ENCODE data around the gene PITRM1.
A peak's percentile ranks its signal among the peaks of the same experiment; 100 is the strongest.
"Not testable (repeated sequence)": the region's sequence is repeated elsewhere in the genome, so short reads cannot be mapped to it uniquely, and the experiment has no call there.

The PITRM1 gene, protein sequence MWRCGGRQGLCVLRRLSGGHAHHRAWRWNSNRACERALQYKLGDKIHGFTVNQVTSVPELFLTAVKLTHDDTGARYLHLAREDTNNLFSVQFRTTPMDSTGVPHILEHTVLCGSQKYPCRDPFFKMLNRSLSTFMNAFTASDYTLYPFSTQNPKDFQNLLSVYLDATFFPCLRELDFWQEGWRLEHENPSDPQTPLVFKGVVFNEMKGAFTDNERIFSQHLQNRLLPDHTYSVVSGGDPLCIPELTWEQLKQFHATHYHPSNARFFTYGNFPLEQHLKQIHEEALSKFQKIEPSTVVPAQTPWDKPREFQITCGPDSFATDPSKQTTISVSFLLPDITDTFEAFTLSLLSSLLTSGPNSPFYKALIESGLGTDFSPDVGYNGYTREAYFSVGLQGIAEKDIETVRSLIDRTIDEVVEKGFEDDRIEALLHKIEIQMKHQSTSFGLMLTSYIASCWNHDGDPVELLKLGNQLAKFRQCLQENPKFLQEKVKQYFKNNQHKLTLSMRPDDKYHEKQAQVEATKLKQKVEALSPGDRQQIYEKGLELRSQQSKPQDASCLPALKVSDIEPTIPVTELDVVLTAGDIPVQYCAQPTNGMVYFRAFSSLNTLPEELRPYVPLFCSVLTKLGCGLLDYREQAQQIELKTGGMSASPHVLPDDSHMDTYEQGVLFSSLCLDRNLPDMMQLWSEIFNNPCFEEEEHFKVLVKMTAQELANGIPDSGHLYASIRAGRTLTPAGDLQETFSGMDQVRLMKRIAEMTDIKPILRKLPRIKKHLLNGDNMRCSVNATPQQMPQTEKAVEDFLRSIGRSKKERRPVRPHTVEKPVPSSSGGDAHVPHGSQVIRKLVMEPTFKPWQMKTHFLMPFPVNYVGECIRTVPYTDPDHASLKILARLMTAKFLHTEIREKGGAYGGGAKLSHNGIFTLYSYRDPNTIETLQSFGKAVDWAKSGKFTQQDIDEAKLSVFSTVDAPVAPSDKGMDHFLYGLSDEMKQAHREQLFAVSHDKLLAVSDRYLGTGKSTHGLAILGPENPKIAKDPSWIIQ

DNA sequence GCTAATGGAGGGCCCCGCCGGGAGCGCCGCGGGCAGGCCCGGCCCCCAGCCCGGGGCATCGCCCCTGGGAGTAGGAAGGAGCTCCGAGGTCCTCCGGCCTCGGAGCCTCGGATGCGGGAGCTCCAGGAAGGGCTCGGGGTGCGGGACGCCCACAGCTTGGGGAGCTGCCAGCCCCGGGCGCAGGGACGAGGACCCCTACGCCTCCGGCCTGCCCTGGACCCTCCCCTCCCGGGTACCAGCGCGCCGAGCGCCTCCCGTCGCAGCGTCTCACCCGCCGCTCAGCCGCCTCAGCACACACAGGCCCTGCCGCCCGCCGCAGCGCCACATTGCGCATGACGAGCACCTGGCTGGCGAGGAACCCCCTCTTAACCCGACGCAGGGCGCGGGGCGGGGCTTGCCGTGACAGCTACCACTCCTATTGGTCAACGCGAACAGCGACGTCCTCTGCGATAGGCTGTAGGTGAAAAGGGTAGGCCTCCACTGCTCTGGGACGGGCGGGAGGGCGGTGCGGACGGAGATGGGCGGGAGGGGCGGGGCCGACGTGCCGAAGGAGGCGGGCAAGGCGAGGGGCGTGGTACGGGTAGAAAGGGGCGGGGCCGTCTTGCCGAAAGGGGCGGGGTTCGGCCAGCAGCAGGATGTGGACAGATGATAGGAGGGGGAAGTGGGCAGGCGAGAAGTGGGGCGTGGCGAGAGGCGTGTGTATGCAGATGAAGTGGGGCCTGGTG is at the start of gene PITRM1:
TSS of gene PITRM1 (minus strand) at position 337 of the 725 bp plus-strand sequence. CDS start at position 327, 10 bp downstream.
- peak; percentile 95 for TF ChIP-seq ZFX (IDR thresholded peaks at IDR 0.05)
- TF ChIP-seq, protein P1, sequence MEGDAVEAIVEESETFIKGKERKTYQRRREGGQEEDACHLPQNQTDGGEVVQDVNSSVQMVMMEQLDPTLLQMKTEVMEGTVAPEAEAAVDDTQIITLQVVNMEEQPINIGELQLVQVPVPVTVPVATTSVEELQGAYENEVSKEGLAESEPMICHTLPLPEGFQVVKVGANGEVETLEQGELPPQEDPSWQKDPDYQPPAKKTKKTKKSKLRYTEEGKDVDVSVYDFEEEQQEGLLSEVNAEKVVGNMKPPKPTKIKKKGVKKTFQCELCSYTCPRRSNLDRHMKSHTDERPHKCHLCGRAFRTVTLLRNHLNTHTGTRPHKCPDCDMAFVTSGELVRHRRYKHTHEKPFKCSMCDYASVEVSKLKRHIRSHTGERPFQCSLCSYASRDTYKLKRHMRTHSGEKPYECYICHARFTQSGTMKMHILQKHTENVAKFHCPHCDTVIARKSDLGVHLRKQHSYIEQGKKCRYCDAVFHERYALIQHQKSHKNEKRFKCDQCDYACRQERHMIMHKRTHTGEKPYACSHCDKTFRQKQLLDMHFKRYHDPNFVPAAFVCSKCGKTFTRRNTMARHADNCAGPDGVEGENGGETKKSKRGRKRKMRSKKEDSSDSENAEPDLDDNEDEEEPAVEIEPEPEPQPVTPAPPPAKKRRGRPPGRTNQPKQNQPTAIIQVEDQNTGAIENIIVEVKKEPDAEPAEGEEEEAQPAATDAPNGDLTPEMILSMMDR (conservative IDR thresholded peaks at IDR 0.05), result no peak
- peak within 1 kb of the TSS; percentile 85 for H3K27ac ChIP-seq

DNA sequence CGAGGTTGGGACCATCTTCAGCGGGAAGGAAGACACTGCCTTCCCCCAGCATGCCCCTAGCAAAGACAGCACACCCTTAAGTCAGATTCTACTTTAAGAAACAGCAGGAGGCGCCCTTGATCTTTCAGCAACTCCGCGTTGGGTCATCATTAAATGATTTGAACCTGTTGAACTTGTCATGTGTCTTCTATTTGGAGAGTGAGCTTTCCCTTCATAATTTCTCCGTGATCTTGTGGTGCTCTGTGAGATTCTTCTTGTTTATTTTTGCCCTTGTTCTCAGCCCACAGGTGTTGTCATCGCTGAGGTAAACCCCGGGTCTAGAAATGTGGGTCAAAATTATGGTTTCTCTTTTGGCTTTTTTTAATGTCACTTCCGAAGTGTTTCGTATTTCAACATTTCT is 49.5 kb upstream of the PITRM1 start:
- H3K27ac ChIP-seq, result no peak overlapping the region
- no peak for TF ChIP-seq ZFX (IDR thresholded peaks at IDR 0.05)
- TF ChIP-seq, protein P1 (conservative IDR thresholded peaks at IDR 0.05), result peak; percentile 86

DNA sequence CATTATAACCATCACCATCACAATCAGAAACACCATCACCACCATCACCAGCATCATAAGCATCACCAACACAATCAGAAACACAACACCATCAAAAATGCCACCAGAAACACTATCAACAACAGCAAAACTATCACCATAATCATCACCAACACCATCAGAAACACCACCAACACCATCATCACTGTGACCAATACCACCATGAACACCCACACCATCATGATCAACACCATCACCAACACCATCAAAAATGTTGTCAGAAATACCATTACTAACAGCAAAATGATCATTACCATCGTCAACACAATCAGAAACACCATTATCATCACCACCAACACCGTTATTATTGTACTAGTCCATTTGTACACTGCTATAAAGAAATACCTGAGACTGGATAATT is 49.0 kb upstream of the PITRM1 start:
- H3K27ac ChIP-seq, result not testable (repeated sequence)

DNA sequence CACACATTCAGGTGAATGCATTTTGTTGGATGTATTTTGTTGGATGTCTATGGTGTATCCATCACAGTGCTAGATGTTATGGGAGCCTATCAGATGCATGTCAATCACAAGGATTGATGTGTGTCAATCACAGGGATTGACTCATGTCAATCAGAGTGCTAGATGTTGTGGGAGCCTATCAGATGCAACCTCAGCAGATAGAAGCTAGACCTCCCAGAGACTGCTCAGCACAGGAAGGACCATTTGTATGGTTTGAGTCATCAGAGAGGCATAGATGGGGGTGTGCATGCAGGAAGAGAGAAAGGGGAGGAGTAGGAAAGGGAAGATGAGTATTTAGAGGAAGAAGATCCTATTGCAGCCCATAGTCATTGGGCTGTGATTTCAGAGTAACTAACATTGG is 48.3 kb upstream of the PITRM1 start:
- no peak overlapping the region for H3K27ac ChIP-seq
- TF ChIP-seq ZFX (IDR thresholded peaks at IDR 0.05), result no peak
- TF ChIP-seq, protein P1 (conservative IDR thresholded peaks at IDR 0.05), result no peak

DNA sequence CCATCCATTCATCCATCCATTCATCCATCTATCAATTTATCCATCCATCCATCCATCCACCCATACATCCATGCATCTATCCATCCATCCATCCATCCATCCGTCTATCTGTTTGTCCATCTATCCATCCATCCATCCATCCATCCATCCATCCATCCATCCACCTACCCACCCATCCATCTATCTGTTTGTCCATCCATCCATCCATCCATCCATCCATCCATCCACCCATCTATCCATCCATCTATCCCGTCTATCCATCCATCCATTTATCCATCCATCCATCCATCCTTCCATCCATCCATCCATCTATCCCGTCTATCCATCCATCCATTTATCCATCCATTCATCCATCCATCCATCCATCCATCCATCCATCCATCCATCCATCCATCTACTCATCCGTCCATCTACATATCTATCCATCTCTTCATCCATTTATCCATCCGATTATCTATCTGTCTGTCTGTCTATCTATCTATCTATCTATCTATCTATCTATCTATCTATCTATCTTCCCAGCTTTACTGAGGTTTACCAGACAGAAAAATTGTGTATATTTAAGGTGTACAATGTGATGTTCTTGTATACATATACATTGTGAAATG is 46.5 kb upstream of the PITRM1 start:
- H3K27ac ChIP-seq, result not testable (repeated sequence)

DNA sequence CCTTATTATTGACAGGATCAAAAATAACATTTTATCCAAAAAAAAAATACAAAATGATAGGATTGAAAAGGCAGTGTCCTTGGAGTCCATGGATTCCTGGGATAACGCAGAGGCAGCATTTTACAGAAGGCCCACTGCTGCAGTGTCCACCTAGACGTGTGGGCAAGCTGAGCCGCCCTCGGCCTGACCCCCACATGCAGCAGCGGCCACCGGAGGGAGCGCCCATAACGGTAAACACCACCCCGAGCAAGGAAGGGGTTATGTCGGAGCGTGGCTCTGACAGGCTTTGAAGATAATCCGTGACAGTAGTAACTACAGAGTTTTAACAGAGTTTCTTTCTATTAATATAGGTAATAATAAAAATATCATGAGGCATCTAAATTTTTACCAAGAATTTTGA is 45.3 kb upstream of the PITRM1 start:
- H3K27ac ChIP-seq, result no peak overlapping the region
- TF ChIP-seq, protein P1 (conservative IDR thresholded peaks at IDR 0.05), result no peak
- no peak for TF ChIP-seq ZFX (IDR thresholded peaks at IDR 0.05)

DNA sequence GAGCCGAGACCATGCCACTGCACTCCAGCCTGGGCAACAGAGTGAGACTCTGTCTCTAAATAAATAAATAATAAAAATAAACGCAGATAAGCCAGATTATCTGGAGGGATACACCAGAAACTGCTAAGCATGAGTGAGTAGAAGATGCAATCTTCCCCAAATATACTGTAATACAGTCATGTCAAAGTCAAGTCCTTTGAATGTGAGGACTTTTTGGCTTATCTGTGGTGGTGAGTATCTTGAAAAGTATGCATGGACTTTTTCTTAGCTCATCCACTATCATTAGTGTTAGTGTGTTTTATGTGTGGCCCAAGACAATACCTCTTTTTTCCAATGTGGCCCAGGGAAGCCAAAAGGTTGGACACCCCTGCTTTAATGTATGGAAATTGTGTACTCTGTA is 44.7 kb upstream of the PITRM1 start:
- H3K27ac ChIP-seq, result no peak overlapping the region
- no peak for TF ChIP-seq ZFX (IDR thresholded peaks at IDR 0.05)
- TF ChIP-seq, protein P1 (conservative IDR thresholded peaks at IDR 0.05), result no peak
